IMR-90 (cell line): Measurements from ENCODE around the gene CDK5RAP2. TPM values are rescaled to one million over a fixed set of nuclear protein-coding genes. Genes with fewer than 3 reads are reported as not detected.

ENCODE experiments used
- ATAC-seq: fragments of 200-7000 bp; cut with Tn5 transposase; 2 replicates; pipeline ENCODE4 v1.9.1; 2020; ENCODE audit warnings: low read depth, mild to moderate bottlenecking, moderate library complexity
- BruUV-seq: library from RNA; stranded (reverse); fragments of 400-500 nt; replicated peaks from 2 replicates; lab custom pipeline; 2021; lab: Mats Ljungman, UMichigan
- CTCF ChIA-PET: fragments of 300-600 bp; formaldehyde crosslinking; extraction: SDS; loops from one replicate; lab custom pipeline; 2021; ENCODE audit warnings: antibody characterized with exemption; lab: Yijun Ruan, JAX
- POLR2A ChIA-PET: fragments of 300-600 bp; sonication (Branson Sonifier 250); formaldehyde crosslinking; loops from one replicate; lab custom pipeline; 2022; ENCODE audit warnings: antibody characterized with exemption; ENCODE audit not compliant: unreplicated experiment; lab: Charles Lee
- DNase-seq: peaks from one replicate; pipeline ENCODE4 v3.0.0; 2013
- H2AFZ ChIP-seq: replicated peaks from 2 replicates; pipeline ENCODE3; 2013; ENCODE audit warnings: low read length, mild to moderate bottlenecking; ENCODE audit not compliant: poor library complexity
- H2AK5ac ChIP-seq: 2 replicates; pipeline ENCODE4 v1.6.1; 2013; ENCODE audit warnings: low read depth, low read length, inconsistent platforms
- H2AK9ac ChIP-seq: replicated peaks from 2 replicates; pipeline ENCODE3; 2013; ENCODE audit warnings: mild to moderate bottlenecking, low read depth, low read length, moderate library complexity; ENCODE audit not compliant: poor library complexity
- H2BK120ac ChIP-seq: 2 replicates; pipeline ENCODE4 v1.6.1; 2013; ENCODE audit warnings: low read depth, low read length, inconsistent platforms
- H2BK15ac ChIP-seq: 3 replicates; pipeline ENCODE4 v1.6.1; 2013; ENCODE audit warnings: low read depth, low read length, inconsistent platforms
- H2BK20ac ChIP-seq: 2 replicates; pipeline ENCODE4 v1.6.1; 2013; ENCODE audit warnings: low read depth, mild to moderate bottlenecking, inconsistent platforms, low read length, moderate library complexity
- H2BK5ac ChIP-seq: 2 replicates; pipeline ENCODE4 v1.6.1; 2013; ENCODE audit warnings: mild to moderate bottlenecking, low read depth, low read length, inconsistent platforms; ENCODE audit not compliant: poor library complexity, severe bottlenecking
- H3K14ac ChIP-seq: replicated peaks from 2 replicates; pipeline ENCODE4 v1.6.1; 2013; ENCODE audit warnings: low read depth, low read length, inconsistent platforms
- H3K18ac ChIP-seq: 2 replicates; pipeline ENCODE4 v1.6.1; 2013; ENCODE audit warnings: low read depth, low read length, control low read depth
- H3K23ac ChIP-seq: 2 replicates; pipeline ENCODE4 v1.6.1; 2013; ENCODE audit warnings: low read depth, low read length, inconsistent platforms
- H3K27ac ChIP-seq: 2 replicates; pipeline ENCODE4 v1.5.1; 2013; ENCODE audit warnings: mild to moderate bottlenecking, control low read depth, low read length; ENCODE audit not compliant: insufficient read depth
- H3K27me3 ChIP-seq: 2 replicates; pipeline ENCODE4 v1.6.1; 2013; ENCODE audit warnings: low read length; ENCODE audit not compliant: control insufficient read depth, insufficient read depth
- H3K36me3 ChIP-seq: 2 replicates; pipeline ENCODE4 v1.6.1; 2013; ENCODE audit warnings: low read length, mixed read lengths; ENCODE audit not compliant: control insufficient read depth, insufficient read depth
- H3K4ac ChIP-seq: 2 replicates; pipeline ENCODE4 v1.6.1; 2013; ENCODE audit warnings: low read depth, low read length, inconsistent platforms
- H3K4me1 ChIP-seq: 2 replicates; pipeline ENCODE4 v1.6.1; 2013; ENCODE audit warnings: low read length, mixed read lengths; ENCODE audit not compliant: control insufficient read depth, insufficient read depth
- H3K4me2 ChIP-seq: 2 replicates; pipeline ENCODE4 v1.6.1; 2013; ENCODE audit warnings: low read depth, mild to moderate bottlenecking, control low read depth, low read length, moderate library complexity
- H3K4me3 ChIP-seq: 2 replicates; pipeline ENCODE4 v1.5.1; 2013; ENCODE audit warnings: low read depth, mild to moderate bottlenecking, control low read depth, low read length, moderate library complexity; ENCODE audit not compliant: insufficient read depth
- H3K56ac ChIP-seq: 2 replicates; pipeline ENCODE4 v1.6.1; 2013; ENCODE audit warnings: low read length, inconsistent platforms; ENCODE audit not compliant: insufficient read depth; ENCODE audit errors: extremely low read depth
- H3K79me1 ChIP-seq, 2 experiments: 2 replicates each; pipeline ENCODE4 v1.6.1; 2013; ENCODE audit warnings: low read length in 2 of 2, inconsistent platforms in 1 of 2, low read depth in 1 of 2
- H3K9ac ChIP-seq: 2 replicates; pipeline ENCODE4 v1.6.1; 2013; ENCODE audit warnings: low read depth, low read length, control low read depth
- H3K9me1 ChIP-seq: 2 replicates; pipeline ENCODE4 v1.6.1; 2013; ENCODE audit warnings: low read length, inconsistent platforms; ENCODE audit not compliant: insufficient read depth
- H3K9me3 ChIP-seq: 2 replicates; pipeline ENCODE4 v1.6.1; 2013; ENCODE audit warnings: low read length; ENCODE audit not compliant: control insufficient read depth, insufficient read depth
- H4K20me1 ChIP-seq: 2 replicates; pipeline ENCODE4 v1.6.1; 2013; ENCODE audit warnings: low read length, inconsistent platforms; ENCODE audit not compliant: insufficient read depth
- H4K5ac ChIP-seq: 2 replicates; pipeline ENCODE4 v1.6.1; 2013; ENCODE audit warnings: mild to moderate bottlenecking, low read depth, low read length, control low read depth
- H4K8ac ChIP-seq, 2 experiments: 2 replicates each; pipeline ENCODE4 v1.6.1; 2013; ENCODE audit warnings: low read depth in 2 of 2, low read length in 2 of 2, control low read depth in 1 of 2, inconsistent platforms in 1 of 2
- H4K91ac ChIP-seq: 2 replicates; pipeline ENCODE4 v1.6.1; 2013; ENCODE audit warnings: low read depth, low read length, inconsistent platforms; ENCODE audit not compliant: insufficient read depth
- BHLHE40 ChIP-seq: fragments of 150-350 bp; IDR thresholded peaks from 2 replicates; pipeline ENCODE4 v1.6.1; 2016; ENCODE audit warnings: mild to moderate bottlenecking, low read depth, low read length
- CEBPB ChIP-seq: IDR thresholded peaks from 2 replicates; pipeline ENCODE4 v1.6.1; 2012; ENCODE audit warnings: low read depth, low read length, improper control_type of control experiment
- CHD1 ChIP-seq: IDR thresholded peaks from 2 replicates; pipeline ENCODE4 v1.6.1; 2012; ENCODE audit warnings: low read depth, low read length, improper control_type of control experiment
- CTCF ChIP-seq: conservative IDR thresholded peaks from 2 replicates; pipeline ENCODE4 v1.5.1; 2012; ENCODE audit warnings: mild to moderate bottlenecking, low read depth, low read length, improper control_type of control experiment
- ELK1 ChIP-seq: fragments of 150-350 bp; IDR thresholded peaks from 2 replicates; pipeline ENCODE4 v1.6.1; 2016; ENCODE audit warnings: low read depth, mild to moderate bottlenecking, low read length, moderate library complexity, borderline replicate concordance
- FOS ChIP-seq: fragments of 150-350 bp; IDR thresholded peaks from 2 replicates; pipeline ENCODE4 v1.6.1; 2016; ENCODE audit warnings: low read depth, low read length
- MAFK ChIP-seq: IDR thresholded peaks from 2 replicates; pipeline ENCODE4 v1.6.1; 2012; ENCODE audit warnings: low read depth, low read length, improper control_type of control experiment
- MAZ ChIP-seq: IDR thresholded peaks from 2 replicates; pipeline ENCODE4 v1.6.1; 2012; ENCODE audit warnings: low read depth, mild to moderate bottlenecking, low read length, improper control_type of control experiment, moderate library complexity, borderline replicate concordance
- MXI1 ChIP-seq: IDR thresholded peaks from 2 replicates; pipeline ENCODE4 v1.6.1; 2012; ENCODE audit warnings: low read depth, mild to moderate bottlenecking, low read length, moderate library complexity, borderline replicate concordance
- NFE2L2 ChIP-seq: fragments of 150-350 bp; IDR thresholded peaks from 2 replicates; pipeline ENCODE4 v1.6.1; 2016; ENCODE audit warnings: low read depth, mild to moderate bottlenecking, low read length
- POLR2A ChIP-seq: IDR thresholded peaks from 2 replicates; pipeline ENCODE4 v1.6.1; 2012; ENCODE audit warnings: mild to moderate bottlenecking, low read depth, low read length
- RAD21 ChIP-seq: IDR thresholded peaks from 2 replicates; pipeline ENCODE4 v1.6.1; 2012; ENCODE audit warnings: low read length, improper control_type of control experiment
- RCOR1 ChIP-seq: IDR thresholded peaks from 2 replicates; pipeline ENCODE4 v1.6.1; 2012; ENCODE audit warnings: mild to moderate bottlenecking, low read length, improper control_type of control experiment; ENCODE audit not compliant: insufficient replicate concordance
- RFX5 ChIP-seq: IDR thresholded peaks from 2 replicates; pipeline ENCODE4 v1.8.0; 2012; ENCODE audit warnings: low read depth, mild to moderate bottlenecking, low read length, moderate library complexity
- SMC3 ChIP-seq: fragments of 150-350 bp; IDR thresholded peaks from 2 replicates; pipeline ENCODE4 v1.6.1; 2016; ENCODE audit warnings: low read depth, mild to moderate bottlenecking, antibody characterized with exemption, low read length, moderate library complexity
- USF2 ChIP-seq: fragments of 150-350 bp; IDR thresholded peaks from 2 replicates; pipeline ENCODE4 v1.6.1; 2017; ENCODE audit warnings: mild to moderate bottlenecking, antibody characterized with exemption, low read length, low read depth
- WGBS, 2 experiments: methylation state at CpG; one replicate each; pipeline versions ENCODE4 v1.1.5 to v1.1.7; 2013; ENCODE audit warnings: missing lambda C conversion rate in 2 of 2; ENCODE audit not compliant: insufficient read length in 1 of 2; ENCODE audit errors: extremely low coverage in 2 of 2; 5-methylcytosine and 5-hydroxymethylcytosine counted together
- dilution Hi-C: fragments of 300-500 bp; cut with HindIII; formaldehyde crosslinking; loops from one replicate; pipeline ENCODE4 v1.14.3; 2018; ENCODE audit warnings: low sequenced_read_pairs; ENCODE audit not compliant: unreplicated experiment
- in situ Hi-C: fragments of 300-500 bp; cut with MboI; formaldehyde crosslinking; loops from 3 replicates; pipeline ENCODE4 v1.14.3; 2019; ENCODE audit warnings: low sequenced_read_pairs, inconsistent platforms, mixed read lengths
- intact Hi-C: fragments of 100-400 bp; cut with micrococcal nuclease; formaldehyde crosslinking; loops from 2 replicates; pipeline ENCODE4 v1.10.0; 2022
- polyA plus RNA-seq, 3 experiments: library from polyadenylated mRNA; depleted of rRNA; stranded (reverse); fragments of >200 nt; gene quantifications; 2 replicates each; pipeline ENCODE4 v1.2.3, GENCODE V29; 2012; ENCODE audit warnings: low replicate concordance in 1 of 3
- total RNA-seq: library from RNA; depleted of rRNA; stranded (reverse); fragments of >200 nt; gene quantifications from 2 replicates; pipeline ENCODE4 v1.2.3, GENCODE V29; 2012

Gene CDK5RAP2
- total and polyA plus RNA-seq, 2 of the 4 experiments (the other 2 are of a cell fraction) = 29.5 to 31.7 TPM

GRCh38 chr9:120544441-120544840 is 35.5 kb downstream of the CDK5RAP2 start:
- H3K36me3 ChIP-seq = peaks cover 17% of the 10 kb centered on the region
- DNase-seq = no peak

More at GRCh38 chr9:120544441-120544840, 35.5 kb downstream of the CDK5RAP2 start:
- no peak overlapping the region for H4K8ac ChIP-seq
- no peak overlapping the region for H2BK5ac ChIP-seq
- ChIA-PET CTCF (interaction anchor here (1.0 kb wide), 1 partner anchor 22 kb away, joined by 3 read pairs; no protein-coding TSS in a partner anchor), POLR2A (interaction anchor here (1.0 kb wide), 1 partner anchor 9 kb away, joined by 3 read pairs; no protein-coding TSS in a partner anchor)
- no peak for ATAC-seq
- peaks cover 3% of the 10 kb centered on the region; the same call in 1 of the 2 replicates for H3K4me1 ChIP-seq
- no peaks in the 10 kb centered on the region for H3K27me3 ChIP-seq
- no peak overlapping the region for H2BK120ac ChIP-seq
- H2AK5ac ChIP-seq = no peak overlapping the region
- H3K9me3 ChIP-seq = no peaks in the 10 kb centered on the region
- H4K91ac ChIP-seq = no peak overlapping the region
- H3K79me1 ChIP-seq = peaks cover 4 to 7% of the 10 kb centered on the region in 2 experiments; a peak in 3 of 4 replicates
- H3K18ac ChIP-seq = no peak overlapping the region
- no peaks in the 10 kb centered on the region for H4K20me1 ChIP-seq
- WGBS, 2 experiments = no CpG with 5 or more reads among the region's 1 CpG
- no peak overlapping the region for H3K4me2 ChIP-seq
- no peak overlapping the region for H3K27ac ChIP-seq
- H3K9ac ChIP-seq = no peak overlapping the region
- H3K9me1 ChIP-seq = peaks cover 8% of the 10 kb centered on the region
- H3K23ac ChIP-seq = no peak overlapping the region
- no peak overlapping the region for H3K4me3 ChIP-seq
- H3K4ac ChIP-seq = no peak overlapping the region
- H2AK9ac ChIP-seq = no peak overlapping the region
- TF ChIP-seq SMC3 (no peak), BHLHE40 (no peak), CHD1 (no peak), USF2 (no peak), ELK1 (no peak), CTCF (no peak), NFE2L2 (no peak), MXI1 (no peak), RCOR1 (no peak), CEBPB (no peak), RFX5 (no peak), POLR2A (no peak), FOS (no peak), MAFK (no peak), MAZ (no peak), RAD21 (no peak)
- dilution Hi-C loops (no loop called here), intact Hi-C loops (no loop called here), in situ Hi-C loops (no loop called here)
- H4K5ac ChIP-seq = no peak overlapping the region
- no peak overlapping the region for H2BK15ac ChIP-seq
- H3K56ac ChIP-seq = no peak overlapping the region
- no peak overlapping the region for H2BK20ac ChIP-seq
- no peak overlapping the region for H3K14ac ChIP-seq
- BruUV-seq = no TSS peak
- no peak overlapping the region for H2AFZ ChIP-seq
